NCI-H2029 treated with DMSO at 0.1 percent for 48 hours (cell line): ENCODE data around the gene MT1HL1.
"Not testable (repeated sequence)": the region's sequence is repeated elsewhere in the genome, so short reads cannot be mapped to it uniquely, and the experiment has no call there.

Experiments used
- DNase-seq: peaks from one replicate; lab custom pipeline; 2025; lab: John Stamatoyannopoulos, UW

MT1HL1 gene

GRCh38 chr1:237016626-237017025 is 12.4 kb upstream of the MT1HL1 start:
- no peak for DNase-seq

GRCh38 chr1:237013608-237014007 is 9.4 kb upstream of the MT1HL1 start:
- DNase-seq: no peak

- DNase-seq: no peak
These were observed 8.6 kb upstream of the MT1HL1 start for GRCh38 chr1:237012788-237013383.

GRCh38 chr1:237012361-237012760 is 8.1 kb upstream of the MT1HL1 start:
- no peak for DNase-seq

DNA sequence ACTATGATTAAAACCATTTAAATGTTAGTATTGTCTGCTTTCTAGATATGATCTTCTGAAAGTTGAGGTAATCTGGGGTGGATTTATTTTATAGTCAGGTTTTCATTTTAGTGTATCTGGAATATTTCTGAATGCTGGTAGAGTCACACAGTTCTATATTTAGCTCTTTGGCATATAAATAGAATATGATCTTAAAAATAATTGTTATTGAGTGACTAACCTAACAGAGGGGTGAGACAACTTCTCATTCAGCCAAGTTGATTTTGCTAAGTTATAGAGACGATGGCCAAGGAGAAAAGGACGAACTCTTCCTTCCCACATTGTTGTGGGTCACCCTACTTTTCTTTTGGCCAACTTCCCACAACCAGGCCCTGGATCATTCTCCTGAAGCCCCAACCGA is 7.2 kb upstream of the MT1HL1 start:
- DNase-seq: no peak

DNA sequence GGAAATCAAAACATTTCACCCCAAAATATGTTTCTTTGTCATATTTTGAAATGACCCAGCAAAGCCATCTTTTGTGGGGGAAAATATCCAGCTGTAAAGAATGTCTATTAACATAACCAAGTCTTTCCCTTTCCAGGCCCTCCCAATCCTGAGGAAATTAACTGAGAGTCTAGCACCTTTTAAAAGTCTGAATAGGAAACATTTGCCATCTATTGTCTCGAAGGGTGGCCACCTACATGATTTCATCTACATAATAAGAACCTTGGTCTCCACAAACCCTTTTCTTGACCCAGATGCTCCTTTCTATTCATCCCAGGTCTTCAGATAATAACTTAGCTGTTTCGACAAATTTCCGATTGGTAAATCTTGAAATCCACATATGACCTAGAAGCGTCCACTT is 5.4 kb upstream of the MT1HL1 start:
- no peak for DNase-seq

- no peak for DNase-seq
These were observed 3.1 kb upstream of the MT1HL1 start for GRCh38 chr1:237007147-237007881.

DNA sequence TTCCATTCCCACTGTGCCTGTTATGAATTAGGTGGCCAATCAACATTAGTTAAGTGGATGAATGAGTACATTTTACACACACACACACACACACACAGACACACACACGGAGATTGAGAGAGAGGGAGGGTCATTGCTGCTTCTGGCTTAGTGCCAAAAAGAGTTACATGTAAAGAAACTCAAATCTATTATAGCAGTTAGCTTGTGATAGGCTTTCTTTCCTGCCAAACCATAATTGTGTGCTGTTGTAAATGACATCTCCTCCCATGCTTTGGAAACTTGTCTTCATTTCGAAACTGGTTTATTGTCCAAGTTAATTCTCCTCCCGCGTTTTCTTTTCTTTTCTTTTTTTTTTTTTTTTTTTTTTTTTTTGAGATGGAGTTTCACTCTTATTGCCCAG is 1.4 kb upstream of the MT1HL1 start:
- no peak for DNase-seq

DNA sequence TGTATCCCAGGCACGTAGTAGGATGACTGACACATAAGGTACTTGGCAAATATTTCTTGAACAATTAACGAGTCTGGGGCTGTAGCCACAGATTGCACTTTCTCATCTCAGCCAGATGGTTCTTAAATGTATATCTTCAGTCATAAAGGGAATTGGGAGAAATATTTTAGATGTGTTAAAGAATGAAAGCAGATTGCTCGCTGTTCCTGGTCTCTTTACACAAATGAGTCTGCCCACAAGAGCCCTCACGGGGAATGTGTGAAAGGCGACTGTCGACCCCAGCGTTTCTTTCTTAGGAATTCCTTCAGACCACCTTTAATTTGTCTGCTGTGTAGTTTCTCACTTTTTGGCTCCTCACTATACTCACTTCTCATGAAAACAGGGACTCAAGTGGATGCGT is 725 bp downstream of the MT1HL1 start:
- no peak for DNase-seq

DNA sequence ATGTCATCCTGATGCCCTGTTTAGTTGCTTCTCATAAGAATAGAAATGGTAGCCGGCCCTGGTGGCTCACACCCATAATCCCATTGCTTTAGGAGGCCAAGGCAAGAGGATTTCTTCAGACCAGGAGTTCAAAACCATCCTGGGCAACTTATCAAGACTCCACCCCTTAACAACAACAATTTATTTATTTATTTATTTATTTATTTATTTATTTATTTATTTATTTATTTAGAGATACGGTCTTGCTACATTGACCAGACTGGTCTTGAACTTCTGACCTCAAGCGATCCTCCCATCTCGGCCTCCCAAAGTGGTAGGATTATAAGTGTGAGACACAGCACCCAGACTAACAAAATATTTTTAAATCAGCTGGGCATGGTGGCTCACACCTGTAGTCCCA is 4.0 kb downstream of the MT1HL1 start:
- DNase-seq: no peak

- DNase-seq: no peak
These were observed 5.7 kb downstream of the MT1HL1 start for GRCh38 chr1:236998546-236998945.

GRCh38 chr1:236997882-236998281 is 6.4 kb downstream of the MT1HL1 start:
- DNase-seq: no peak

GRCh38 chr1:236997361-236997760 is 6.9 kb downstream of the MT1HL1 start:
- no peak for DNase-seq

- DNase-seq: no peak
These were observed 9.8 kb downstream of the MT1HL1 start for GRCh38 chr1:236994450-236994849.

DNA sequence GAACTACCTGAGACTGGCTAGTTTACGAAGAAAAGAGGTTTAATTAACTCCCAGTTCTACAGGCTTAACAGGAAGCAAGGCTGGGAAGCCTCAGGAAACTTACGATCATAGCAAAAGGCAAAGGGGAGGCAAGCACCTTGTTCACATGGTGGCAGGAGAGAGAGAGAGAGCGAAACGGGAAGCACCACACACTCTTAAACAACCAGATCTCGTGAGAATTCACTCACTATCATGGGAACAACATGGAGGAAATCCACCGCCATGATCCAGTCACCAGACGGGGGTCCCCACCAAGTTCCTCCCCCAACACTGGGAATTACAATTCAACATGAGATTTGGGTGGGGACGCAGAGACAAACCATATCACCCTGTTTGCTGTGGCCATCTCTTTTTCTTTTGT is 11.8 kb downstream of the MT1HL1 start:
- no peak for DNase-seq

DNA sequence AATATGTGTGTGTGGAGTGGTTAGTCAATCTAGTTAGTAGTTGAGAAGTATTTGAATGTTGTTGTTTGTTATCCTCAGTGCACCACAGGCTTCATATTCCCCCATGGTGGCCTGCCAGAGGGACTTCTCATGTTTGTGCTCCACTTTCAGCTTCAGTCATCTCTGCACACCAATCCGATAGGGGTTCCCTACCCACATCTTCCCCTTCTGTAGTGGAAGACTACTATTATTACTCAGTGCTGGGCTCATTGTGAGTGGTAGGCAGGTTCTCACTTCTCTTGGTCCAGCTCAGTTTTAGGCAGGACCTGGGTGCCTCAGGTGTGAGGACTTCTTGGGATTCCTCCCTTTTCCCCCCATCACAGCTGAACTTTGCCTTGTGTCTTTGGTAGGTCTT is 14.2 kb downstream of the MT1HL1 start:
- no peak for DNase-seq

- DNase-seq: no peak
These were observed 14.8 kb downstream of the MT1HL1 start for GRCh38 chr1:236989290-236990051.

DNA sequence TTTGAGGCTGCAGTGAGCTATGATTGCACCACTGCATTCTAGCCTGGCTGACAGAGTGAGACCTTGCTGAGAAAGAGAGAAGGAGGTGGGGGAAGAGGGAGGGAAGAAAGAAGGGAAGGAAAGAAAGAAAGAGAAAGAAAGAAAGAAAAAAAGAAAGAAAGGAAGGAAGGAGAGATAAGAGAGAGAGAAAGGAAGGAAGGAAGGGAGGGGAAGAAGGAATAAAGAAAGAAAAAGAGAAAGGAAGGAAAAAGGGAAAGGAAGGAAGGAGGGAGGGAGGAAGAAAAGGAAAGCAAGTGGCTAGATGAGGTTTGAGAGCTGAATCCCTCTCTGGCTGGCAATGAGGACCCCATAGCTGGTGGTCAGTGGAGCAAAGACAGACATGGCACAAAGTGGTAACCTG is 20.4 kb downstream of the MT1HL1 start:
- no peak for DNase-seq

- DNase-seq: no peak
These were observed 21.9 kb downstream of the MT1HL1 start for GRCh38 chr1:236982380-236982779.

- DNase-seq: not testable (repeated sequence)
These were observed 22.8 kb downstream of the MT1HL1 start for GRCh38 chr1:236981431-236981830.

- no peak for DNase-seq
These were observed 23.6 kb downstream of the MT1HL1 start for GRCh38 chr1:236980673-236981072.

- no peak for DNase-seq
These were observed 24.9 kb downstream of the MT1HL1 start for GRCh38 chr1:236979149-236979900.

DNA sequence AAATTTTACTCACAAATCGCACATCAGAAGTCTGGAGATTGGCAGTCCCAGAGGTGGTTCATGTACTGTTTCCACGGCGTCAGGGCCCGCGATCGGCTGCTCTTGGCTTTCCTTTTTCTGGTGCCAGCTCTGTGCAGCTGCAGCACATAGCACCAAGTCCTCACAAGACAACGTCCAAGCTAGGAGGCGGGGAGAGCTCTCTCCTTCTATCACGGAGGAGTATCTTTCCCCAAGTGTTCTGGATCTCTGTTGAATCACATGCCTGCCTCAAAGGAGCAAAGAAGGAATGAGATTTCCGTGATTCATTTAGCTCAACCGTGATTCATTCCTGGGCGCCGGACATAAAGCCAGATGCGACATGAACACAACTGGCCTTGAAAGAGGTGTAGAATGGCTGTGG is 25.5 kb downstream of the MT1HL1 start:
- no peak for DNase-seq
